HFF-Myc (cell line): ENCODE data around the gene ADD3.
A peak's percentile ranks its signal among the peaks of the same experiment; 100 is the strongest.

Experiments used
- DNase-seq: peaks from one replicate; pipeline ENCODE4 v3.0.0-alpha.2; 2011; ENCODE audit warnings: low read depth; ENCODE audit errors: extremely low read depth
- H3K4me3 ChIP-seq: replicated peaks from 2 replicates; pipeline ENCODE4 v1.5.1; 2011; ENCODE audit warnings: low read depth, mild to moderate bottlenecking, control low read depth, low read length
- CTCF ChIP-seq: IDR thresholded peaks from 2 replicates; pipeline ENCODE4 v1.5.1; 2012; ENCODE audit warnings: mild to moderate bottlenecking, low read depth, low read length, control low read depth; ENCODE audit errors: missing control alignments

ADD3 gene

GRCh38 chr10:110005719-110006118 lies 2.1 kb upstream of the ADD3 start:
- no peak for TF ChIP-seq CTCF
- DNase-seq, result no peak
- H3K4me3 ChIP-seq, result peak overlapping the region; percentile 80

- no peak for TF ChIP-seq CTCF
- no peak for DNase-seq
- peak overlapping the region; percentile 80 for H3K4me3 ChIP-seq
Observed at GRCh38 chr10:110006358-110007160, 1.2 kb upstream of the ADD3 start.

GRCh38 chr10:110007161-110007700 lies 553 bp upstream of the ADD3 start:
- H3K4me3 ChIP-seq, result peak overlapping the region; percentile 80
- TF ChIP-seq CTCF, result no peak
- no peak for DNase-seq

- DNase-seq, result no peak
- peak overlapping the region; percentile 80 for H3K4me3 ChIP-seq
- no peak for TF ChIP-seq CTCF
Observed at GRCh38 chr10:110008518-110009339, 945 bp downstream of the ADD3 start.

- no peak overlapping the region for H3K4me3 ChIP-seq
- DNase-seq, result no peak
- no peak for TF ChIP-seq CTCF
Observed at GRCh38 chr10:110009736-110010475, 2.1 kb downstream of the ADD3 start.
